ENCODE results near the gene FAF1.

DNA sequence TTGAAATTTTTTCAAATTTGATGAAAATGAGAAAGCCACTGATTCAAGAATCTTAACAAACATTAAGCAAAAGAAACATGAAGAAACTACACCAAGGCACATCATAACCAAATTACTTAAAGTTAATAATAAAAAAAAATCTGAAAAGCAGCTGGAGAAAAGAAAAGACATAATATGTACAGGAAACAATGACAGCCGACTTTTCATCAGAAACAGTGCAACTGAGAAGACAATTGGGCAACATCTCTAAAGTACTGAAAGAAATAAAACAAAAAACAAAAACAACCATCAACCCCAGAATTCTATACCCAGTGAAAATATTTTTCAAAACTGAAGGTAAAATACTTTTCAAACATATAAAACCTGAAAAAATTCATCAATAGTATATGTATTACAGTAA lies 463.1 kb downstream of the FAF1 start:
- TF ChIP-seq, protein P1, sequence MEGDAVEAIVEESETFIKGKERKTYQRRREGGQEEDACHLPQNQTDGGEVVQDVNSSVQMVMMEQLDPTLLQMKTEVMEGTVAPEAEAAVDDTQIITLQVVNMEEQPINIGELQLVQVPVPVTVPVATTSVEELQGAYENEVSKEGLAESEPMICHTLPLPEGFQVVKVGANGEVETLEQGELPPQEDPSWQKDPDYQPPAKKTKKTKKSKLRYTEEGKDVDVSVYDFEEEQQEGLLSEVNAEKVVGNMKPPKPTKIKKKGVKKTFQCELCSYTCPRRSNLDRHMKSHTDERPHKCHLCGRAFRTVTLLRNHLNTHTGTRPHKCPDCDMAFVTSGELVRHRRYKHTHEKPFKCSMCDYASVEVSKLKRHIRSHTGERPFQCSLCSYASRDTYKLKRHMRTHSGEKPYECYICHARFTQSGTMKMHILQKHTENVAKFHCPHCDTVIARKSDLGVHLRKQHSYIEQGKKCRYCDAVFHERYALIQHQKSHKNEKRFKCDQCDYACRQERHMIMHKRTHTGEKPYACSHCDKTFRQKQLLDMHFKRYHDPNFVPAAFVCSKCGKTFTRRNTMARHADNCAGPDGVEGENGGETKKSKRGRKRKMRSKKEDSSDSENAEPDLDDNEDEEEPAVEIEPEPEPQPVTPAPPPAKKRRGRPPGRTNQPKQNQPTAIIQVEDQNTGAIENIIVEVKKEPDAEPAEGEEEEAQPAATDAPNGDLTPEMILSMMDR (IDR thresholded peaks at IDR 0.05; ENCODE audit: insufficient read depth, low read length, poor library complexity, severe bottlenecking), result no peak
- TF ChIP-seq EZH2phosphoT487 (conservative IDR thresholded peaks at IDR 0.05; ENCODE audit: low read length), result no peak
